IMR-90 (cell line): ENCODE results near the gene ANTXR1. TPM values are rescaled to one million over a fixed set of nuclear protein-coding genes. Genes with fewer than 3 reads are reported as not detected.

ENCODE experiments used
- ATAC-seq: fragments of 200-7000 bp; cut with Tn5 transposase; 2 replicates; pipeline ENCODE4 v1.9.1; 2020; ENCODE audit warnings: low read depth, mild to moderate bottlenecking, moderate library complexity
- BruUV-seq: library from RNA; stranded (reverse); fragments of 400-500 nt; replicated peaks from 2 replicates; lab custom pipeline; 2021; lab: Mats Ljungman, UMichigan
- CTCF ChIA-PET: fragments of 300-600 bp; formaldehyde crosslinking; extraction: SDS; loops from one replicate; lab custom pipeline; 2021; ENCODE audit warnings: antibody characterized with exemption; lab: Yijun Ruan, JAX
- POLR2A ChIA-PET: fragments of 300-600 bp; sonication (Branson Sonifier 250); formaldehyde crosslinking; loops from one replicate; lab custom pipeline; 2022; ENCODE audit warnings: antibody characterized with exemption; ENCODE audit not compliant: unreplicated experiment; lab: Charles Lee
- DNase-seq: peaks from one replicate; pipeline ENCODE4 v3.0.0; 2013
- H2AFZ ChIP-seq: replicated peaks from 2 replicates; pipeline ENCODE3; 2013; ENCODE audit warnings: low read length, mild to moderate bottlenecking; ENCODE audit not compliant: poor library complexity
- H2AK5ac ChIP-seq: 2 replicates; pipeline ENCODE4 v1.6.1; 2013; ENCODE audit warnings: low read depth, low read length, inconsistent platforms
- H2AK9ac ChIP-seq: replicated peaks from 2 replicates; pipeline ENCODE3; 2013; ENCODE audit warnings: mild to moderate bottlenecking, low read depth, low read length, moderate library complexity; ENCODE audit not compliant: poor library complexity
- H2BK120ac ChIP-seq: 2 replicates; pipeline ENCODE4 v1.6.1; 2013; ENCODE audit warnings: low read depth, low read length, inconsistent platforms
- H2BK15ac ChIP-seq: 3 replicates; pipeline ENCODE4 v1.6.1; 2013; ENCODE audit warnings: low read depth, low read length, inconsistent platforms
- H2BK20ac ChIP-seq: 2 replicates; pipeline ENCODE4 v1.6.1; 2013; ENCODE audit warnings: low read depth, mild to moderate bottlenecking, inconsistent platforms, low read length, moderate library complexity
- H2BK5ac ChIP-seq: 2 replicates; pipeline ENCODE4 v1.6.1; 2013; ENCODE audit warnings: mild to moderate bottlenecking, low read depth, low read length, inconsistent platforms; ENCODE audit not compliant: poor library complexity, severe bottlenecking
- H3K14ac ChIP-seq: replicated peaks from 2 replicates; pipeline ENCODE4 v1.6.1; 2013; ENCODE audit warnings: low read depth, low read length, inconsistent platforms
- H3K18ac ChIP-seq: 2 replicates; pipeline ENCODE4 v1.6.1; 2013; ENCODE audit warnings: low read depth, low read length, control low read depth
- H3K23ac ChIP-seq: 2 replicates; pipeline ENCODE4 v1.6.1; 2013; ENCODE audit warnings: low read depth, low read length, inconsistent platforms
- H3K27ac ChIP-seq: 2 replicates; pipeline ENCODE4 v1.5.1; 2013; ENCODE audit warnings: mild to moderate bottlenecking, control low read depth, low read length; ENCODE audit not compliant: insufficient read depth
- H3K27me3 ChIP-seq: 2 replicates; pipeline ENCODE4 v1.6.1; 2013; ENCODE audit warnings: low read length; ENCODE audit not compliant: control insufficient read depth, insufficient read depth
- H3K36me3 ChIP-seq: 2 replicates; pipeline ENCODE4 v1.6.1; 2013; ENCODE audit warnings: low read length, mixed read lengths; ENCODE audit not compliant: control insufficient read depth, insufficient read depth
- H3K4ac ChIP-seq: 2 replicates; pipeline ENCODE4 v1.6.1; 2013; ENCODE audit warnings: low read depth, low read length, inconsistent platforms
- H3K4me1 ChIP-seq: 2 replicates; pipeline ENCODE4 v1.6.1; 2013; ENCODE audit warnings: low read length, mixed read lengths; ENCODE audit not compliant: control insufficient read depth, insufficient read depth
- H3K4me2 ChIP-seq: 2 replicates; pipeline ENCODE4 v1.6.1; 2013; ENCODE audit warnings: low read depth, mild to moderate bottlenecking, control low read depth, low read length, moderate library complexity
- H3K4me3 ChIP-seq: 2 replicates; pipeline ENCODE4 v1.5.1; 2013; ENCODE audit warnings: low read depth, mild to moderate bottlenecking, control low read depth, low read length, moderate library complexity; ENCODE audit not compliant: insufficient read depth
- H3K56ac ChIP-seq: 2 replicates; pipeline ENCODE4 v1.6.1; 2013; ENCODE audit warnings: low read length, inconsistent platforms; ENCODE audit not compliant: insufficient read depth; ENCODE audit errors: extremely low read depth
- H3K79me1 ChIP-seq, 2 experiments: 2 replicates each; pipeline ENCODE4 v1.6.1; 2013; ENCODE audit warnings: low read length in 2 of 2, inconsistent platforms in 1 of 2, low read depth in 1 of 2
- H3K9ac ChIP-seq: 2 replicates; pipeline ENCODE4 v1.6.1; 2013; ENCODE audit warnings: low read depth, low read length, control low read depth
- H3K9me1 ChIP-seq: 2 replicates; pipeline ENCODE4 v1.6.1; 2013; ENCODE audit warnings: low read length, inconsistent platforms; ENCODE audit not compliant: insufficient read depth
- H3K9me3 ChIP-seq: 2 replicates; pipeline ENCODE4 v1.6.1; 2013; ENCODE audit warnings: low read length; ENCODE audit not compliant: control insufficient read depth, insufficient read depth
- H4K20me1 ChIP-seq: 2 replicates; pipeline ENCODE4 v1.6.1; 2013; ENCODE audit warnings: low read length, inconsistent platforms; ENCODE audit not compliant: insufficient read depth
- H4K5ac ChIP-seq: 2 replicates; pipeline ENCODE4 v1.6.1; 2013; ENCODE audit warnings: mild to moderate bottlenecking, low read depth, low read length, control low read depth
- H4K8ac ChIP-seq, 2 experiments: 2 replicates each; pipeline ENCODE4 v1.6.1; 2013; ENCODE audit warnings: low read depth in 2 of 2, low read length in 2 of 2, control low read depth in 1 of 2, inconsistent platforms in 1 of 2
- H4K91ac ChIP-seq: 2 replicates; pipeline ENCODE4 v1.6.1; 2013; ENCODE audit warnings: low read depth, low read length, inconsistent platforms; ENCODE audit not compliant: insufficient read depth
- CTCF ChIP-seq: conservative IDR thresholded peaks from 2 replicates; pipeline ENCODE4 v1.5.1; 2012; ENCODE audit warnings: mild to moderate bottlenecking, low read depth, low read length, improper control_type of control experiment
- MAZ ChIP-seq: IDR thresholded peaks from 2 replicates; pipeline ENCODE4 v1.6.1; 2012; ENCODE audit warnings: low read depth, mild to moderate bottlenecking, low read length, improper control_type of control experiment, moderate library complexity, borderline replicate concordance
- MXI1 ChIP-seq: IDR thresholded peaks from 2 replicates; pipeline ENCODE4 v1.6.1; 2012; ENCODE audit warnings: low read depth, mild to moderate bottlenecking, low read length, moderate library complexity, borderline replicate concordance
- NFE2L2 ChIP-seq: fragments of 150-350 bp; IDR thresholded peaks from 2 replicates; pipeline ENCODE4 v1.6.1; 2016; ENCODE audit warnings: low read depth, mild to moderate bottlenecking, low read length
- RAD21 ChIP-seq: IDR thresholded peaks from 2 replicates; pipeline ENCODE4 v1.6.1; 2012; ENCODE audit warnings: low read length, improper control_type of control experiment
- RCOR1 ChIP-seq: IDR thresholded peaks from 2 replicates; pipeline ENCODE4 v1.6.1; 2012; ENCODE audit warnings: mild to moderate bottlenecking, low read length, improper control_type of control experiment; ENCODE audit not compliant: insufficient replicate concordance
- SMC3 ChIP-seq: fragments of 150-350 bp; IDR thresholded peaks from 2 replicates; pipeline ENCODE4 v1.6.1; 2016; ENCODE audit warnings: low read depth, mild to moderate bottlenecking, antibody characterized with exemption, low read length, moderate library complexity
- USF2 ChIP-seq: fragments of 150-350 bp; IDR thresholded peaks from 2 replicates; pipeline ENCODE4 v1.6.1; 2017; ENCODE audit warnings: mild to moderate bottlenecking, antibody characterized with exemption, low read length, low read depth
- WGBS, 2 experiments: methylation state at CpG; one replicate each; pipeline versions ENCODE4 v1.1.5 to v1.1.7; 2013; ENCODE audit warnings: missing lambda C conversion rate in 2 of 2; ENCODE audit not compliant: insufficient read length in 1 of 2; ENCODE audit errors: extremely low coverage in 2 of 2; 5-methylcytosine and 5-hydroxymethylcytosine counted together
- dilution Hi-C: fragments of 300-500 bp; cut with HindIII; formaldehyde crosslinking; loops from one replicate; pipeline ENCODE4 v1.14.3; 2018; ENCODE audit warnings: low sequenced_read_pairs; ENCODE audit not compliant: unreplicated experiment
- in situ Hi-C: fragments of 300-500 bp; cut with MboI; formaldehyde crosslinking; loops from 3 replicates; pipeline ENCODE4 v1.14.3; 2019; ENCODE audit warnings: low sequenced_read_pairs, inconsistent platforms, mixed read lengths
- intact Hi-C: fragments of 100-400 bp; cut with micrococcal nuclease; formaldehyde crosslinking; loops from 2 replicates; pipeline ENCODE4 v1.10.0; 2022
- polyA plus RNA-seq, 3 experiments: library from polyadenylated mRNA; depleted of rRNA; stranded (reverse); fragments of >200 nt; gene quantifications; 2 replicates each; pipeline ENCODE4 v1.2.3, GENCODE V29; 2012; ENCODE audit warnings: low replicate concordance in 1 of 3
- total RNA-seq: library from RNA; depleted of rRNA; stranded (reverse); fragments of >200 nt; gene quantifications from 2 replicates; pipeline ENCODE4 v1.2.3, GENCODE V29; 2012

ANTXR1 gene
- total and polyA plus RNA-seq, 2 of the 4 experiments (the other 2 are of a cell fraction) = 27.2 to 36.9 TPM

GRCh38 chr2:69011611-69012157 lies 1.3 kb upstream of the ANTXR1 start:
- Histone ChIP-seq H3K4me3 (no peak overlapping the region), H2BK5ac (no peak overlapping the region), H3K4ac (0 out of 2 replicates have a peak overlapping the region, but pooled peaks have one; percentile 18), H3K9me1 (no peaks in the 10 kb centered on the region; the same call in 1 of the 2 replicates), H3K14ac (peak overlapping the region; percentile 25; the same call in 1 of the 2 replicates), H2AFZ (no peak overlapping the region), H3K27me3 (no peaks in the 10 kb centered on the region), H2BK15ac (peak overlapping the region; percentile 90; the same call in 2 of the 3 replicates), H3K79me1 (peaks cover 8 to 18% of the 10 kb centered on the region in 2 experiments), H3K56ac (no peak overlapping the region), H2BK120ac (peak overlapping the region; percentile 85; the same call in 1 of the 2 replicates), H3K4me1 (no peaks in the 10 kb centered on the region), H2BK20ac (peak overlapping the region; percentile 59), H3K27ac (no peak overlapping the region), H4K8ac (peak overlapping the region in 1 of 2 experiments; percentile 23; a peak in 2 of 4 replicates), H4K91ac (peak overlapping the region; percentile 40; the same call in 1 of the 2 replicates), H3K23ac (peak overlapping the region; percentile 17; the same call in 1 of the 2 replicates), H3K9ac (no peak overlapping the region), H3K9me3 (no peaks in the 10 kb centered on the region), H3K36me3 (no peaks in the 10 kb centered on the region), H4K5ac (no peak overlapping the region), H2AK5ac (peak overlapping the region; percentile 31; the same call in 1 of the 2 replicates), H3K18ac (no peak overlapping the region), H3K4me2 (no peak overlapping the region), H2AK9ac (no peak overlapping the region), H4K20me1 (peaks cover 6% of the 10 kb centered on the region)
- intact Hi-C loops = loop anchor here (2.0 to 10.0 kb wide), 2 partner anchors 547 to 699 kb away; partner anchors contain the start of genes APLF and FBXO48
- ChIA-PET CTCF (interaction anchor here (0.6 to 1.1 kb wide), 2 partner anchors 18 to 233 kb away, joined by 3 read pairs; no protein-coding TSS in a partner anchor), POLR2A (no interaction called here)
- no TSS peak for BruUV-seq
- in situ Hi-C loops = loop anchor here (5.0 to 10.0 kb wide), 2 partner anchors 163 to 296 kb away; no protein-coding TSS in a partner anchor
- dilution Hi-C loops = loop anchor here (25.0 kb wide), 1 partner anchor 301 kb away; no protein-coding TSS in a partner anchor
- WGBS, 2 experiments = 100% methylated on average over 1 of the region's 4 CpGs; no CpG with 5 or more reads in 1 of the 2 experiments
- TF ChIP-seq RAD21 (no peak), SMC3 (no peak), CTCF (no peak), USF2 (no peak), NFE2L2 (no peak), RCOR1 (no peak), MXI1 (no peak), MAZ (no peak)
- no peak for ATAC-seq
- no peak for DNase-seq
